HG02678 (cell line): ENCODE measurements around the gene CMIP.

Source experiments
- ATAC-seq: cut with Tn5 transposase; IDR thresholded peaks from one replicate; pipeline ENCODE4 v1.9.1; 2021; ENCODE audit warnings: mild to moderate bottlenecking, moderate library complexity; ENCODE audit not compliant: unreplicated experiment

The CMIP gene

GRCh38 chr16:81754858-81755257, 310.2 kb downstream of the CMIP start:
- ATAC-seq, result no peak

- ATAC-seq, result no peak
Observed at GRCh38 chr16:81755915-81756614, 311.5 kb downstream of the CMIP start.

GRCh38 chr16:81756615-81757356, 312.2 kb downstream of the CMIP start:
- ATAC-seq, result no peak

GRCh38 chr16:81758376-81758775, 313.8 kb downstream of the CMIP start:
- no peak for ATAC-seq
